Upper lobe of left lung (tissue), 6 donors: ENCODE measurements around the gene G3BP1. TPM values are rescaled to one million over a fixed set of nuclear protein-coding genes. Genes with fewer than 3 reads are reported as not detected.

Experiments
- ATAC-seq, 2 donors: fragments of 200-7000 bp; cut with Tn5 transposase; one replicate each; pipeline ENCODE4 v1.9.1; 2022; ENCODE audit warnings: mild to moderate bottlenecking in 2 of 2, moderate library complexity in 2 of 2; ENCODE audit not compliant: low FRiP score in 2 of 2
- DNase-seq, 2 donors: peaks; one replicate each; pipeline ENCODE4 v3.0.0-alpha.2; 2019 to 2020
- H3K27ac ChIP-seq, 4 donors: fragments of 200-600 bp; sonication (generic); one replicate each; pipeline ENCODE4 v1.5.1; 2016 to 2019
- H3K27me3 ChIP-seq, 4 donors: fragments of 200-600 bp; sonication (generic); one replicate each; pipeline ENCODE4 v1.5.1; 2017 to 2019
- H3K36me3 ChIP-seq, 4 donors: fragments of 200-600 bp; sonication (generic); one replicate each; pipeline ENCODE4 v1.5.1; 2016 to 2019
- H3K4me1 ChIP-seq, 4 donors: fragments of 200-600 bp; sonication (generic); one replicate each; pipeline ENCODE4 v1.5.1; 2018 to 2019
- H3K4me3 ChIP-seq, 4 donors: fragments of 200-600 bp; sonication (generic); one replicate each; pipeline ENCODE4 v1.5.1; 2017 to 2019; ENCODE audit warnings: mild to moderate bottlenecking in 2 of 4, moderate library complexity in 1 of 4
- H3K9me3 ChIP-seq, 4 donors: fragments of 200-600 bp; sonication (generic); one replicate each; pipeline ENCODE4 v1.5.1; 2018 to 2019
- CTCF ChIP-seq, 6 experiments: fragments of 450-650 bp in 4 of 6; fragments of 200-600 bp in 2 of 6; sonication (generic) in 2 of 6; IDR thresholded peaks; one replicate each; pipeline ENCODE4 v1.5.1; 2016 to 2019; ENCODE audit warnings: antibody characterized with exemption in 6 of 6
- EP300 ChIP-seq, 4 donors: sonication (generic); formaldehyde crosslinking; IDR thresholded peaks; one replicate each; pipeline ENCODE4 v1.5.1; 2017; ENCODE audit warnings: antibody characterized with exemption in 4 of 4, control low read depth in 2 of 4
- POLR2A ChIP-seq, 4 donors: fragments of 450-650 bp; IDR thresholded peaks; one replicate each; pipeline ENCODE4 v1.5.1; 2016 to 2017; ENCODE audit warnings: antibody characterized with exemption in 4 of 4, mild to moderate bottlenecking in 2 of 4
- POLR2AphosphoS5 ChIP-seq, 2 donors: sonication (generic); formaldehyde crosslinking; IDR thresholded peaks; one replicate each; pipeline ENCODE4 v1.5.1; 2017; ENCODE audit warnings: antibody characterized with exemption in 2 of 2
- WGBS, 2 donors: methylation state at CpG; one replicate each; pipeline ENCODE4 v1.1.5; 2017 to 2018; 5-methylcytosine and 5-hydroxymethylcytosine counted together
- total RNA-seq, 6 donors: library from RNA; depleted of rRNA in 4 of 6; stranded (reverse); fragments of >200 nt in 4 of 6; gene quantifications; one replicate each; pipeline versions ENCODE4 v1.1.0 to v1.2.1, GENCODE V29; 2016 to 2021
- donor health status: DM: no; HTN: no; CAD: no; lungs with moderate emphysema.
- donor health status: DM: no; HTN: yes; CAD: no; lungs with severe emphysema.

Gene G3BP1
- total RNA-seq, 6 donors from 2014 or later = 40.9 to 169 (median 81.6) TPM

DNA sequence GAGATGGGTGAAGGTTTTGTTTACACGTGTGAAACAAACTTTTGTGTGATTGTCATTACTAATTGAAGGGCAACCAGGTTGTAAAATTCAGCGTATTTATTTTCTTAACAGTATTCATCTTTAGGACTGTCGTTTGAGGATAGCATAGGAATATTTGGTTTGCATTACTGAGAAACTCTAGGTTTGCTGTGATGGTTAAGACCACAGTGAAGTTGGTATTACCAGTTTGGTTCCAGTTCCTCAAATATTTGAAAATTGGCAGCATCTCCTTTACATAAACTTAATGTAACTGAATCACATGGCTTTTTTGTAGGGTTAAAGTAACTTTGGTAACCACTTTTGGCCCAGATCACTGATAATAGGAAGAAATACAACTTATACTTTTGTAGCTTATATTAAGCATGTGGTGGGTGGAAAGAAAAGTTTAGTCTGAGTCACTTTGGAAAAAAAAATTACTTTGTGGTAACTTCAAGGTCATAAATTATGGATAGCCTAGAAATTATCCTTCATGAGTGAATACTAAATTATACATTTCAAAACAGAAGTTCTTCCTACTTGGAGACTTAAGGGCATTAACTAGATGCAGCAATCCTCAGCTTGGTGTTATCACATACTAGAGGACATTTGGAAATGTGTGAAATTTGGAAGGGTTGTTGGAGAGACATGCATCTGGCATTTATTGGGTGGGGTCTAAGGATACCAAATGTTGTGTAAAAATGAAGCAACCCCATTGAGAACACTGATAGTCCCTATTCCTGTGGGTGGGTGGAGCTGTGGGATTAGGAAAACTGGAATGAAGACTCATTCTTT, 33.9 kb downstream of the G3BP1 start:
- TF ChIP-seq POLR2A (IDR thresholded peaks at IDR 0.05) (no peak), POLR2AphosphoS5 (IDR thresholded peaks at IDR 0.05) (no peak), EP300 (IDR thresholded peaks at IDR 0.05) (no peak), CTCF (IDR thresholded peaks at IDR 0.05) (no peak)
- Histone ChIP-seq H3K4me1 (peaks cover 0 to 12% (median 3%) of the 10 kb centered on the region in 4 donors), H3K4me3 (no peak overlapping the region), H3K36me3 (peaks cover 15 to 82% (median 38%) of the 10 kb centered on the region in 4 donors), H3K27ac (no peak overlapping the region), H3K27me3 (no peaks in the 10 kb centered on the region), H3K9me3 (no peaks in the 10 kb centered on the region)
- ATAC-seq (peak; percentile 46 to 76), DNase-seq (no peak)
- WGBS, 2 donors = 89 to 93% methylated on average over 3 of the region's 3 CpGs

DNA sequence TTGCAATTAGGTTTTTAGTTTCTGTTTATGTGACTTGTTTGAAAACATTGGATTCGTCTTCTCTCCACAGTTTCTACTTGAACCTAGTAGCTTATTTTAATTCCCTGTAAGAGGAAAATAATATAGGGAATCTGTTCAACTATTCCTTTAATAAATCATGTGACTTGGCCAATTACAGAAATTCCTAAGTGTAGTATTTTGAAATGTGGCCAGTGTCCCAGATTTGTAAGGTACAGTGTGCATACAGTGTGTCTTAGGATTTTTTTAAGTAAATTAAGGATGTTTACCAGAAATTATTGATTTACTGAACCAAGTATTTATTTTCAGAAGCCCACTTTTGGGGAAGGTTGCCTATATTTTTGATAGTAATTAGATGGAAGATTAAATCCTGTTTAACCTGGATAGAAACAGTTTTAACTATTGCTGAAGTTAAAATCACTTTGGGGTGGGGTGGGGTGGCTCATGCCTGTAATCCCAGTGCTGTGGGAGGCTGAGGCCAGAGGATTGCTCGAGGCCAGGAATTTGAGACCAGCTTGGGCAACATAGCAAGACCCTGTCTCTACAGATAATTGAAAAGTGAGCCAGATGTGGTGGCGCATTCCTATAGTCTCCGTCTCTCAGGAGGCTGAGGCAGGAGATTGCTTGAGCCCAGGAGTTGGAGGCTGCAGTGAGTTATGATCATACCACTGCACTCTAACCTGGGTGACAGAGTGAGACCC, 36.9 kb downstream of the G3BP1 start:
- Histone ChIP-seq H3K9me3 (no peaks in the 10 kb centered on the region), H3K36me3 (peaks cover 4 to 73% (median 17%) of the 10 kb centered on the region in 4 donors), H3K4me1 (peaks cover 0 to 12% (median 3%) of the 10 kb centered on the region in 4 donors), H3K27ac (no peak overlapping the region), H3K4me3 (no peak overlapping the region), H3K27me3 (no peaks in the 10 kb centered on the region)
- 81 to 86% methylated on average over 4 of the region's 4 CpGs for WGBS, 2 donors
- no peak for ATAC-seq
- TF ChIP-seq POLR2AphosphoS5 (IDR thresholded peaks at IDR 0.05) (no peak), POLR2A (IDR thresholded peaks at IDR 0.05) (no peak), EP300 (IDR thresholded peaks at IDR 0.05) (no peak), CTCF (IDR thresholded peaks at IDR 0.05) (no peak)
- no peak for DNase-seq

- DNase-seq (no peak), ATAC-seq (no peak)
- Histone ChIP-seq H3K9me3 (no peaks in the 10 kb centered on the region), H3K27me3 (no peaks in the 10 kb centered on the region), H3K4me1 (peaks cover 0 to 12% (median 3%) of the 10 kb centered on the region in 4 donors), H3K4me3 (no peak overlapping the region), H3K36me3 (peaks cover 0 to 68% (median 10%) of the 10 kb centered on the region in 4 donors), H3K27ac (no peak overlapping the region)
- WGBS, 2 donors = 43 to 56% methylated on average over 1 of the region's 1 CpG
- no peak for TF ChIP-seq EP300 (IDR thresholded peaks at IDR 0.05)
- no peak for TF ChIP-seq POLR2A (IDR thresholded peaks at IDR 0.05)
- no peak for TF ChIP-seq POLR2AphosphoS5 (IDR thresholded peaks at IDR 0.05)
- no peak for TF ChIP-seq CTCF (IDR thresholded peaks at IDR 0.05)
These were observed 38.7 kb downstream of the G3BP1 start for GRCh38 chr5:151810449-151810848.

GRCh38 chr5:151810897-151811296, 39.1 kb downstream of the G3BP1 start:
- H3K4me1 ChIP-seq = peaks cover 0 to 8% (median 0%) of the 10 kb centered on the region in 4 donors
- TF ChIP-seq POLR2A (IDR thresholded peaks at IDR 0.05) (no peak), POLR2AphosphoS5 (IDR thresholded peaks at IDR 0.05) (no peak), EP300 (IDR thresholded peaks at IDR 0.05) (no peak), CTCF (IDR thresholded peaks at IDR 0.05) (no peak)
- H3K4me3 ChIP-seq = no peak overlapping the region
- peaks cover 0 to 64% (median 10%) of the 10 kb centered on the region in 4 donors for H3K36me3 ChIP-seq
- DNase-seq = no peak
- 92 to 96% methylated on average over 1 of the region's 1 CpG for WGBS, 2 donors
- H3K27me3 ChIP-seq = no peaks in the 10 kb centered on the region
- H3K27ac ChIP-seq = no peak overlapping the region
- H3K9me3 ChIP-seq = no peaks in the 10 kb centered on the region
- no peak for ATAC-seq
